Uterus (tissue), 2 donors: Measurements from ENCODE around the gene NLGN1.

Experiments
- CTCF ChIP-seq, 4 experiments: fragments of 200-600 bp in 2 of 4; fragments of 450-650 bp in 2 of 4; sonication (generic) in 2 of 4; IDR thresholded peaks; one replicate each; pipeline ENCODE4 v1.5.1; 2016 to 2019; ENCODE audit warnings: antibody characterized with exemption in 4 of 4, mild to moderate bottlenecking in 2 of 4, moderate library complexity in 1 of 4
- POLR2A ChIP-seq, 2 donors: fragments of 450-650 bp; IDR thresholded peaks; one replicate each; pipeline ENCODE4 v1.6.1; 2016; ENCODE audit warnings: antibody characterized with exemption in 2 of 2, mild to moderate bottlenecking in 1 of 2, moderate library complexity in 1 of 2

DNA sequence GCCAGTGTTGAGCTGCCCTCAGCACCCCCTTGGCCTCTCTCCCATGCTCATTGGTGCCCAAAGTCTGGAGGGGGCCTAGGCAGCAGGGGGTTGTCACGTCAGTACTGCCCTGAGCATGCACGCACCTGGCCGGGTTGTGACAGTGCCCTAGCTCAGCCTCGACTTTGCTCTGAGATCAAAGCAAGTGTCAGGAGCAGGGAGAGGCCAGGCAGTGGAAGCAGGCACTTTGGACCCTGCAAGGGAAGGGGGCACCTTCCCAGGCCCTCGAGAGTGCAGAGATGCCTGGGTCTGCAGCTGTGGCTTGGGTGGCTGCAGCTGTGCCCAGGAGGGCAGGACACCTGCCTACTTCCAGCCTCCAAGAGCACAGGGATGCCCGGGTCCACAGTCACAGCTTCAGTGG lies 561.3 kb downstream of the NLGN1 start:
- no peak for TF ChIP-seq POLR2A (IDR thresholded peaks at IDR 0.05)
- TF ChIP-seq CTCF (IDR thresholded peaks at IDR 0.05), result no peak
